KOPT-K1 (cell line): ENCODE measurements around the gene EMB.
"Not testable (repeated sequence)": the region's sequence is repeated elsewhere in the genome, so short reads cannot be mapped to it uniquely, and the experiment has no call there.

ENCODE experiments used
- H3K27ac ChIP-seq: fragments of 200-600 bp; sonication (generic); 2 replicates; pipeline ENCODE4 v1.5.1; 2016; ENCODE audit warnings: antibody characterized with exemption, mild to moderate bottlenecking, low read depth, low read length; ENCODE audit not compliant: poor library complexity, severe bottlenecking
- H3K36me3 ChIP-seq: fragments of 200-600 bp; sonication (generic); 2 replicates; pipeline ENCODE4 v1.5.1; 2017; ENCODE audit warnings: antibody characterized with exemption, mild to moderate bottlenecking, low read length, moderate library complexity; ENCODE audit not compliant: insufficient read depth
- H3K9me3 ChIP-seq: fragments of 200-600 bp; sonication (generic); 2 replicates; pipeline ENCODE4 v1.5.1; 2017; ENCODE audit warnings: antibody characterized with exemption, low read length, mild to moderate bottlenecking; ENCODE audit not compliant: insufficient read depth, poor library complexity, severe bottlenecking

EMB gene

DNA sequence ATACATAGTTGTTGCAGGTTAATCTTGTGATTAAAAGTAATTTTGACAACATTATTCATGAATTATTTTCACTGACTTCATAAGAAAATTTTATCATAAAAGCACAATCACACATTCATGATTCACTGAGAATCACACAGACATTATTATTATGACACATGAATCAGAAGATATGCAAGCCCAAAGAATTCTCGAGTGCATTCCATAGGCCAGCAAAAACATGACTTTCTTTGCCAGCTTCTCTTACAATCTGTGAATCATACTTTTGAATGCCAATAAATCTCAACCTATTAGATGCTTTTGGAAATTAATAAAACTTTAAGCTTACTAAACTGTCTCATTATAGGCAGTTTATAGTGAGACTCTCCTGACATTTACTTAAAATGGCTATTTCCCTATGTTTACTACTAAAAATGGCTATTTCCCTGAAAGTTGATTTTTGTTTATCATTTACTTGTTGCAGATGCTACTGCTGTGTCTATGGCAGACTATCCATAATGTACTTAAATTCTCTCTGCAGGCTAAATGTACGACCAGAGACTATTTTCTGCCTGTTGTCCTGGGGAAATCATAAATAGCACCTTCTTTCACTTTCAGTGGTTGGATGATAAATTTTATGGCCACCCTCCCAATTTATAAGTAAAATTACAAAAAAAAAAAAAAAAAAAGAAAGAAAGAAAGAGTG is 47.0 kb downstream of the EMB start:
- H3K36me3 ChIP-seq, result peaks cover 47% of the 10 kb centered on the region
- H3K9me3 ChIP-seq, result peaks cover 20% of the 10 kb centered on the region
- not testable (repeated sequence) for H3K27ac ChIP-seq

- H3K9me3 ChIP-seq, result peaks cover 34% of the 10 kb centered on the region
- H3K36me3 ChIP-seq, result peaks cover 49% of the 10 kb centered on the region
- H3K27ac ChIP-seq, result not testable (repeated sequence)
Measured at GRCh38 chr5:50392289-50392688, 48.8 kb downstream of the EMB start.

DNA sequence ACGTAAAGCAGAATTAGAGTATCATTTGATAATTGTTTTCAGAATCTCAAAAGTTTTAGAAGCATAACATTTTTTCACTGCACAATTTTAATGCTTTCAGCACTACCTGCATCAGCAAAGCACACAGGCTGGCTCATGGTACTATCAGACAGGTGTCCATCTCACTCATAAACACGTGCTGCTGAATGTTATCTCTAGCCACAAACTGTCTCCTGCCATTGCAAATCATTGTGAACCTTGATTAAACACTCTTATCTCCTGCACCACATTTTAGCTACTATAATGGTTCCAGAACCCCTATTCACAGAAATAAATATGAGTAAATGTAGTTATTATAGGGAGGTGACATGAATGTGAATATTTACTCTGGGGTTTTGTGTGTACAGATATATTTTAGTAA is 56.7 kb downstream of the EMB start:
- Histone ChIP-seq H3K9me3 (peaks cover 25% of the 10 kb centered on the region), H3K27ac (peak overlapping the region; percentile 42), H3K36me3 (peaks cover 29% of the 10 kb centered on the region)

GRCh38 chr5:50376696-50377095 is 64.4 kb downstream of the EMB start:
- H3K27ac ChIP-seq, H3K9me3 ChIP-seq, H3K36me3 ChIP-seq: not testable (repeated sequence)

DNA sequence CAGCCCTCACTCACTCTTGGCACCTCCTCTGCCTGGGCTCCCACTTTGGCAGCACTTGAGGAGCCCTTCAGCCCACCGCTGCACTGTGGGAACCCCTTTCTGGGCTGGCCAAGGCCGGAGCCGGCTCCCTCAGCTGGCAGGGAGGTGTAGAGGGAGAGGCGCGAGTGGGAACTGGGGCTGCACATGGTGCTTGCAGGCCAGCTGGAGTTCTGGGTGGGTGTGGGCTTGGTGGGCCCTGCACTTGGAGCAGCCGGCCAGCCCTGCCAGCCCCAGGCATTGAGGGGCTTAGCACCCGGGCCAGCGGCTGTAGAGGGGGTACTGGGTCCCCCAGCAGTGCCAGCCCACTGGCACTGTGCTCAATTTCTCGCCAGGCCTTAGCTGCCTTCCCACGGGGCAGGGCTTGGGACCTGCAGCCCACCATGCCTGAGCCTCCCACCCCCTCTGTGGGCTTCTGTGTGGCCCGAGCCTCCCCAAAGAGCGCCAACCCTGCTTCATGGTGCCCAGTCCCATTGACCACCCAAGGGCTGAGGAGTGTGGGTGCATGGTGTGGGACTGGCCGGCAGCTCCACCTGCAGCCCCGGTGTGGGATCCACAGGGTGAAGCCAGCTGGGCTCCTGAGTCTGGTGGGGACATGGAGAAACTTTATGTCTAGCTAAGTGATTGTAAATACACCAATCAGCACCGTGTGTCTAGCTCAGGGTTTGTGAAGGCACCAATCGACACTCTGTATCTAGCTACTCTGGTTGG is 71.6 kb downstream of the EMB start:
- peaks cover 15% of the 10 kb centered on the region for H3K9me3 ChIP-seq
- not testable (repeated sequence) for H3K27ac ChIP-seq, H3K36me3 ChIP-seq

GRCh38 chr5:50365426-50366251 is 75.4 kb downstream of the EMB start:
- Histone ChIP-seq H3K27ac (no peak overlapping the region), H3K36me3 (no peaks in the 10 kb centered on the region; the same call in 1 of the 2 replicates), H3K9me3 (peaks cover 15% of the 10 kb centered on the region)

DNA sequence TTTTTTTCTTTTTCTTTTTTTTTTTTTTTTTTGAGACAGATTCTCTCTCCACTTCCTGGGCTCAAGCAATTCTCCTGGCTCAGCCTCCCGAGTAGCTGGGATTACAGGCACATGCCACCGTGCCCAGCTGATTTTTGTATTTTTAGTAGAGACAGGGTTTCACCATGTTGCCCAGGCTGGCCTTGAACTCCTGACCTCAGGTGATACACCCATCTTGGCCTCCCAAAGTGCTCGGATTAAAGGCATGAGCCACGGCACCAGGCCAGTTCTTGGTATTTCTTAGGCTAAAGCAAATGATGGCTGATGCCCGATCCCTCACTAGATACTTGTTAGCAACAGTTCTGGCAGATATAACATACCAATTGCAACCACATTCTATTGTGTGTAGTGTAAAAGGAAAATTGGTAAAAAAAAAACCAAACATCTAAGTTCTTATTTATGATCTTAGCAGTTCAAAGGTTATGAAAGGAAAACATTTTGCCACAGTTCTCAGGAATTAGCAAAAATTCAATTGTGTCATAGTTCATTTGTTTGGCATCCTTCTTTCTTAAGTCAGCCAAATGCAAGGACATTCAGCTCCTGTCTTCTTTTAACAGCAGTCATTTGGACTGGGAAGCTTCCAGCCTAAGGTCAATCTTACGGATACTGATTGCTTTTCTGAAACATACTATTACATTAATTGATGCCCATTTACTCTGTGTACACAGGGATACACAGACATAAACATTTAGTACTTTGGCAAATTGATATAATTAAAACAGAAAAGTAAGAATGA is 76.4 kb downstream of the EMB start:
- not testable (repeated sequence) for H3K27ac ChIP-seq
- peaks cover 14% of the 10 kb centered on the region for H3K9me3 ChIP-seq

GRCh38 chr5:50359187-50359586 is 81.9 kb downstream of the EMB start:
- Histone ChIP-seq H3K27ac (no peak overlapping the region), H3K9me3 (peaks cover 9% of the 10 kb centered on the region), H3K36me3 (no peaks in the 10 kb centered on the region)

More for the DNA sequence above, 76.4 kb downstream of the EMB start:
- H3K36me3 ChIP-seq, result not testable (repeated sequence)

DNA sequence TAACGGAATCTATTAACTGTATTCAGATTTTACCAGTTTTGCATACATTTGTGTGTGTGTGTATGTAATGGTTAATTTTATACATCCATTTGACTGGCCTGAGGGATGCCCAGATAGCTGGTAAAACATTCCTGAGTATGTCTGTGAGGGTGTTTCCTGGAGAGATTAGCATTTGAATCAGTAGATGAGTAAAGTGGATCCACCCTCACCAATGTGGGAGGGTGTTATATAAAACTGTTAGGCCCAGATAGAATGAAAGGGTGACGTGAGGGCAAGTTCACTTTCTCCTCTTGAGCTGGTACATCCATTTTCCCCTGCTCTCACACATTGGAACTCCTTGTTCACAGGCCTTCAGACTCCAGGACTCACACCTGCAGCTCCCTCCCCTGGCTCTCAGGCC is 88.7 kb downstream of the EMB start:
- H3K36me3 ChIP-seq, result no peaks in the 10 kb centered on the region
- H3K9me3 ChIP-seq, result peaks cover 2% of the 10 kb centered on the region
- no peak overlapping the region for H3K27ac ChIP-seq
